ENCODE measurements around the gene PLN.

DNA sequence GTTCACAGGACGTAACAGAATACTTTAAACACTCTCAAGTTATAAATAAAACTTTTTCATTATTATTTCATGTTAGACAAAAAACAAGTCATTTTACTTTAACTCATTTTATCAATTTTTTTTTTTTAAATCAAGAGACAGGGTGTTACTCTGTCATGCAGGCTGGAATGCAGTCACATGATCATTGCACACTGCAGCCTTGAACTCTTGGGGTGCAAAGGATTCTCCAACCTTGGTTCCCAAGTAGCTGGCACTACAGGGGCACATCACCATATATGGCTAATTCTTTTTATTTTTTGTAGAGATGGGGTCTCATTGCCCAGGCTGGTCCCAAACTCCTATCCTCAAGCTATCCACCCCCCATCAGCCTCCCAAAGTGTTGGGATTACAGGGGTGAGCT is 14.2 kb downstream of the PLN start:
- TF ChIP-seq RELA (IDR thresholded peaks at IDR 0.05; ENCODE audit: borderline replicate concordance, partially characterized antibody) (no peak), POLR2A (IDR thresholded peaks at IDR 0.05; ENCODE audit: low read depth, low read length) (no peak), YY1 (IDR thresholded peaks at IDR 0.05; ENCODE audit: low read depth, low read length) (no peak), CBFB (IDR thresholded peaks at IDR 0.05; ENCODE audit: low read depth) (no peak), ESRRA (IDR thresholded peaks at IDR 0.05; ENCODE audit: low read length) (no peak), MXI1 (IDR thresholded peaks at IDR 0.05; ENCODE audit: low read depth, low read length) (no peak), ZBED1 (IDR thresholded peaks at IDR 0.05; ENCODE audit: borderline replicate concordance) (no peak), MTA2 (IDR thresholded peaks at IDR 0.05; ENCODE audit: low read depth) (no peak), EED (IDR thresholded peaks at IDR 0.05; ENCODE audit: low read depth) (no peak), HDAC6 (IDR thresholded peaks at IDR 0.05; ENCODE audit: unreplicated experiment) (no peak)
- TF ChIP-seq, protein P1, sequence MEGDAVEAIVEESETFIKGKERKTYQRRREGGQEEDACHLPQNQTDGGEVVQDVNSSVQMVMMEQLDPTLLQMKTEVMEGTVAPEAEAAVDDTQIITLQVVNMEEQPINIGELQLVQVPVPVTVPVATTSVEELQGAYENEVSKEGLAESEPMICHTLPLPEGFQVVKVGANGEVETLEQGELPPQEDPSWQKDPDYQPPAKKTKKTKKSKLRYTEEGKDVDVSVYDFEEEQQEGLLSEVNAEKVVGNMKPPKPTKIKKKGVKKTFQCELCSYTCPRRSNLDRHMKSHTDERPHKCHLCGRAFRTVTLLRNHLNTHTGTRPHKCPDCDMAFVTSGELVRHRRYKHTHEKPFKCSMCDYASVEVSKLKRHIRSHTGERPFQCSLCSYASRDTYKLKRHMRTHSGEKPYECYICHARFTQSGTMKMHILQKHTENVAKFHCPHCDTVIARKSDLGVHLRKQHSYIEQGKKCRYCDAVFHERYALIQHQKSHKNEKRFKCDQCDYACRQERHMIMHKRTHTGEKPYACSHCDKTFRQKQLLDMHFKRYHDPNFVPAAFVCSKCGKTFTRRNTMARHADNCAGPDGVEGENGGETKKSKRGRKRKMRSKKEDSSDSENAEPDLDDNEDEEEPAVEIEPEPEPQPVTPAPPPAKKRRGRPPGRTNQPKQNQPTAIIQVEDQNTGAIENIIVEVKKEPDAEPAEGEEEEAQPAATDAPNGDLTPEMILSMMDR (IDR thresholded peaks at IDR 0.05 in 2 of 3, conservative IDR thresholded peaks at IDR 0.05 in 1 of 3; ENCODE audit: control insufficient read depth in 2 of 3, extremely low read depth in 1 of 3, insufficient read depth in 1 of 3, low read depth in 3 of 3, low read length in 3 of 3): no peak

Measured in GM12878 (cell line).